CD4-positive, alpha-beta memory T cell (primary cell): Measurements from ENCODE around the gene FADS2. TPM values are rescaled to one million over a fixed set of nuclear protein-coding genes. Genes with fewer than 3 reads are reported as not detected.

Experiments used
- CTCF ChIA-PET: fragments of 350-600 bp; sonication (Branson Sonifier 250); formaldehyde crosslinking; loops from one replicate; lab custom pipeline; 2021; ENCODE audit warnings: inconsistent platforms; ENCODE audit not compliant: partially characterized antibody; lab: Charles Lee
- POLR2A ChIA-PET: fragments of 350-600 bp; sonication (Branson Sonifier 250); formaldehyde crosslinking; loops from one replicate; lab custom pipeline; 2021; ENCODE audit not compliant: partially characterized antibody; lab: Charles Lee
- DNase-seq, 5 donors: peaks; one replicate each; pipeline versions ENCODE4 v3.0.0 to v3.0.0-alpha.2; 2020 to 2022; ENCODE audit warnings: mixed read lengths in 1 of 5
- H3K27ac ChIP-seq: one replicate; pipeline ENCODE4 v1.7.0; 2013; ENCODE audit warnings: low read depth, low read length
- H3K27me3 ChIP-seq: 2 replicates; pipeline ENCODE4 v1.7.0; 2013; ENCODE audit warnings: mild to moderate bottlenecking, low read length, moderate library complexity; ENCODE audit not compliant: insufficient read depth
- H3K36me3 ChIP-seq: 2 replicates; pipeline ENCODE4 v1.7.0; 2013; ENCODE audit warnings: mild to moderate bottlenecking, low read length, moderate library complexity; ENCODE audit not compliant: insufficient read depth
- H3K4me1 ChIP-seq: 2 replicates; pipeline ENCODE4 v1.7.0; 2013; ENCODE audit warnings: mild to moderate bottlenecking, low read length, moderate library complexity; ENCODE audit not compliant: insufficient read depth
- H3K4me3 ChIP-seq, 2 donors: one replicate each; pipeline ENCODE4 v1.7.0; 2013; ENCODE audit warnings: low read length in 2 of 2, mild to moderate bottlenecking in 1 of 2
- H3K9me3 ChIP-seq, 2 donors: one replicate each; pipeline ENCODE4 v1.7.0; 2013; ENCODE audit warnings: low read length in 2 of 2, control low read depth in 1 of 2; ENCODE audit not compliant: control insufficient read depth in 1 of 2
- H3K27ac Mint-ChIP-seq, 7 donors: one replicate each; pipeline ENCODE4 v1.8.0; 2020 to 2021; ENCODE audit warnings: mixed read lengths in 7 of 7, mild to moderate bottlenecking in 6 of 7, inconsistent platforms in 3 of 7, moderate library complexity in 3 of 7
- H3K27me3 Mint-ChIP-seq, 2 donors: one replicate each; pipeline ENCODE4 v1.8.0; 2020 to 2021; ENCODE audit warnings: mixed read lengths in 2 of 2
- H3K36me3 Mint-ChIP-seq, 2 donors: one replicate each; pipeline ENCODE4 v1.8.0; 2020 to 2021; ENCODE audit warnings: mixed read lengths in 2 of 2, inconsistent platforms in 1 of 2, mild to moderate bottlenecking in 1 of 2
- H3K4me1 Mint-ChIP-seq, 4 donors: one replicate each; pipeline ENCODE4 v1.8.0; 2020 to 2021; ENCODE audit warnings: mixed read lengths in 4 of 4, mild to moderate bottlenecking in 1 of 4
- H3K4me3 Mint-ChIP-seq, 8 donors: one replicate each; pipeline ENCODE4 v1.8.0; 2020 to 2021; ENCODE audit warnings: mixed read lengths in 8 of 8, mild to moderate bottlenecking in 7 of 8, moderate library complexity in 6 of 8, inconsistent platforms in 3 of 8
- H3K9me3 Mint-ChIP-seq, 8 donors: one replicate each; pipeline ENCODE4 v1.8.0; 2020 to 2021; ENCODE audit warnings: mixed read lengths in 8 of 8, mild to moderate bottlenecking in 5 of 8, inconsistent platforms in 3 of 8, moderate library complexity in 1 of 8
- intact Hi-C: fragments of 100-400 bp; cut with micrococcal nuclease; formaldehyde crosslinking; loops from one replicate; pipeline ENCODE4 v1.15.1; 2023
- microRNA-seq: library from miRNA; unstranded; fragments of <30 nt; microRNA quantifications from one replicate; pipeline ENCODE4 v1.2.0, GENCODE V29; 2021; ENCODE audit warnings: borderline replicate concordance, borderline number of aligned reads, borderline microRNAs expressed, mixed read lengths
- polyA plus RNA-seq, 2 donors: library from polyadenylated mRNA; unstranded; fragments of 300-500 nt; fragmentation: Illumina TruSeq; gene quantifications; one replicate each; pipeline ENCODE4 v1.2.3, GENCODE V29; 2021
- total RNA-seq, 2 experiments: library from RNA; stranded (reverse); gene quantifications; one replicate each; pipeline ENCODE4 v1.2.3, GENCODE V29; 2021

The FADS2 gene
- total and polyA plus RNA-seq, 4 experiments from 2014 or later = 0.06 to 0.94 (median 0.47) TPM

DNA sequence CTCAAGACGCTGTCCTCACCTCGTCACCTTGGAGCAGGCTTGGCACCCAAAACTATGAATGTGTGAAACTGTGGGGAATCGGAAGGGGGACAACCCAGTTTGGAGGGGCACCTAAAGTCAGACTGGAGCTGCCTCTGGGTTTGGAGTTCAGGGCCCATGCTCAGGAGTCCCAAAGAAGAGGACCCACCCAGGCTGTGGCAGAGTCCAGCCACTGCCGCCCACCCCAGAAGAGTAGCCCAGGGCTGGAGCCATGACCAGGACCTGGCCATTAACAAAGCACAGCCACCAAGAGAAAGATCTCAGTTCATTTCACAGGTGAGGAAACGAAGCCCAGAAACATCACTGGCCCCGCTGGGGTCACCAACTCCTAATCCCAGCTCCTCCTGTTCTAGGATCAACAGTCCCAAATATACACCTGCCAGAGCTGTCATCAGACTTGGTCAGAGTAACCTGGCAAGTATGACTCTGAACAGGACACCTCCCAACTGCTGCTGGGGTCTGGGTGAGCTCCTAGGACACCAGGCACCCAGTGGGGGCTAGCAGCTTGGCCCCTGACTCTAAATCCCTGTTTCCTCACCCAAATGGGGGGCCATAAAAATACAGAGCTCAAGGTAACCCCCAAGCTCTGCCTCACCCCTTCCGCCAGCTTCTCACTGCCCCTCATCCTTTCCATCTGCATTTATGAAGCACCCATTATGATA lies 86.5 kb downstream of the FADS2 start:
- H3K9me3 ChIP-seq = no peaks in the 10 kb centered on the region
- no peaks in the 10 kb centered on the region for H3K4me1 ChIP-seq
- Mint-ChIP-seq H3K36me3 (no peaks in the 10 kb centered on the region), H3K27me3 (peaks cover 22 to 48% of the 10 kb centered on the region in 2 donors), H3K4me3 (peak overlapping the region in 1 of 8 donors; percentile 64), H3K9me3 (no peaks in the 10 kb centered on the region), H3K4me1 (peaks cover 3 to 14% (median 9%) of the 10 kb centered on the region in 4 donors), H3K27ac (no peak overlapping the region)
- intact Hi-C loops = no loop called here
- H3K27me3 ChIP-seq = peaks cover 8% of the 10 kb centered on the region
- no peak for DNase-seq
- POLR2A ChIA-PET = no interaction called here
- CTCF ChIA-PET = interaction anchor here (1.6 to 3.6 kb wide), 2 partner anchors 17 to 167 kb away, joined by 6 to 11 read pairs; no protein-coding TSS in a partner anchor
- no peak overlapping the region for H3K4me3 ChIP-seq
- no peak overlapping the region for H3K27ac ChIP-seq
- H3K36me3 ChIP-seq = no peaks in the 10 kb centered on the region

DNA sequence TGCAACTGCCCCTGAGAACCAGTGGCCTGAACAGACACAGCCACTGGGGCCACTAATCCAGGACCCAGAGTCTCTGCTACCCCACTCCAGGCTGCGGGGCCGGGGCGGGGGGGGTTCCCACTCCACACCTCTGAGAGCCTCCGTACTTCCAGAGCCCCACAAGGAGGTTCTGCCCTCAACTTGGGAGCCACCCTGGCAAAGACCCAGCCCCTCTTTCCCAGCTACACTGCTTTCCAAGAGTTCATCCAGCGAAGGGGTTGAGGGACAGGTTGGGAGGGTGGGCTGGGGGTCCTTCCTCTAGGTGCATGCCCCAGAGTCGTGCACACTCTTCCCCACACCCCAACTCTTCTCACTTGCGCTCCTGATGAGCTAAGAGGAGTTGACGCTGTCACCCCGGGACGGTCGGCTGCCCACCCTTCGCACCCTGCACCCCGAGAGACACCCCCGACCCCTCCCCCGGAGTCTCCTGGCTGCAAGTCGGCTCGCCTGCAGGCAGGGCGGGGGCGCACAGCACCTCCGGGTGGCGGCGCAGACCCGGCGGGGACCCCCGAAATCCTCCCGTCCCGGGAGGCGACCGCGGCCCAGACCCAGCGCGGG lies 88.7 kb downstream of the FADS2 start:
- H3K27ac ChIP-seq = no peak overlapping the region
- Mint-ChIP-seq H3K9me3 (no peaks in the 10 kb centered on the region), H3K36me3 (no peaks in the 10 kb centered on the region), H3K27ac (no peak overlapping the region), H3K4me1 (peaks cover 3 to 14% (median 9%) of the 10 kb centered on the region in 4 donors), H3K27me3 (peaks cover 30 to 57% of the 10 kb centered on the region in 2 donors), H3K4me3 (peak overlapping the region; percentile 25 to 73 (median 58))
- H3K36me3 ChIP-seq = no peaks in the 10 kb centered on the region
- ChIA-PET CTCF (interaction anchor here (3.6 kb wide), 1 partner anchor 165 kb away, joined by 11 read pairs; no protein-coding TSS in a partner anchor), POLR2A (no interaction called here)
- intact Hi-C loops = no loop called here
- H3K4me1 ChIP-seq = no peaks in the 10 kb centered on the region
- H3K9me3 ChIP-seq = no peaks in the 10 kb centered on the region
- DNase-seq = no peak
- H3K4me3 ChIP-seq = no peak overlapping the region
- H3K27me3 ChIP-seq = peaks cover 8% of the 10 kb centered on the region

Small RNAs within 50 kb of the gene (microRNA-seq; reads per million reads assigned to microRNA genes)
- not detected for gene MIR6746

Other genes starting within 250 kb of the FADS2 start
- gene SYT7, start 247.2 kb upstream of the FADS2 start, total RNA-seq = not detected
- gene SYT7, start 247.2 kb upstream of the FADS2 start, polyA plus RNA-seq = not detected
- under 1 TPM; 0.30 to 0.44 TPM for gene DAGLA, start 147.9 kb upstream of the FADS2 start, total RNA-seq
- gene DAGLA, start 147.9 kb upstream of the FADS2 start, polyA plus RNA-seq = under 1 TPM in 1 of 2 donors, not detected in 1; 0.52 TPM
- gene MYRF, start 75.7 kb upstream of the FADS2 start, total RNA-seq = 1 to 10 TPM in 1 of 2 experiments, under 1 TPM in 1; 0.94 to 1.6 TPM
- under 1 TPM; 0.44 to 0.83 TPM for gene MYRF, start 75.7 kb upstream of the FADS2 start, polyA plus RNA-seq
- 100 to 1,000 TPM; 113 to 117 TPM for gene TMEM258, start 35.7 kb upstream of the FADS2 start, total RNA-seq
- gene TMEM258, start 35.7 kb upstream of the FADS2 start, polyA plus RNA-seq = 100 to 1,000 TPM; 186 to 276 TPM
- 1 to 10 TPM; 7.4 to 8.0 TPM for gene FEN1, start 35.4 kb upstream of the FADS2 start, total RNA-seq
- 10 to 100 TPM; 12.7 to 15.4 TPM for gene FEN1, start 35.4 kb upstream of the FADS2 start, polyA plus RNA-seq
- 1 to 10 TPM; 1.7 to 2.2 TPM for gene FADS1, start 11.3 kb upstream of the FADS2 start, total RNA-seq
- under 1 TPM; 0.70 to 0.72 TPM for gene FADS1, start 11.3 kb upstream of the FADS2 start, polyA plus RNA-seq
- 1 to 10 TPM; 5.9 to 7.8 TPM for gene FADS3, start 63.2 kb downstream of the FADS2 start, total RNA-seq
- 1 to 10 TPM; 2.9 to 3.0 TPM for gene FADS3, start 63.2 kb downstream of the FADS2 start, polyA plus RNA-seq
- under 1 TPM; 0.44 to 0.53 TPM for gene RAB3IL1, start 89.3 kb downstream of the FADS2 start, total RNA-seq
- not detected for gene RAB3IL1, start 89.3 kb downstream of the FADS2 start, polyA plus RNA-seq
- under 1 TPM; 0.26 to 0.50 TPM for gene BEST1, start 122.1 kb downstream of the FADS2 start, total RNA-seq
- 1 to 10 TPM; 1.3 TPM for gene BEST1, start 122.1 kb downstream of the FADS2 start, polyA plus RNA-seq
- 100 to 1,000 TPM; 695 to 763 TPM for gene FTH1, start 139.3 kb downstream of the FADS2 start, total RNA-seq
- 1,000 to 10,000 TPM; 3,123 to 3,378 TPM for gene FTH1, start 139.3 kb downstream of the FADS2 start, polyA plus RNA-seq